ENCODE data around the gene ALG8. TPM values are rescaled to one million over a fixed set of nuclear protein-coding genes. Genes with fewer than 3 reads are reported as not detected.
"Not testable (repeated sequence)": the region's sequence is repeated elsewhere in the genome, so short reads cannot be mapped to it uniquely, and the experiment has no call there.

Gene ALG8
- total RNA-seq, 4 donors from 2014 or later = 26.5 to 43.4 (median 30.8) TPM

- no peaks in the 10 kb centered on the region for H3K4me1 ChIP-seq
- H3K36me3 ChIP-seq = no peaks in the 10 kb centered on the region
- no peak for DNase-seq
- no peaks in the 10 kb centered on the region for H3K9me3 ChIP-seq
- no peak overlapping the region for H3K27ac ChIP-seq
- intact Hi-C loops (cut with DNase I; ENCODE audit: low total_unique reads) = no loop called here
- TF ChIP-seq, protein P1, sequence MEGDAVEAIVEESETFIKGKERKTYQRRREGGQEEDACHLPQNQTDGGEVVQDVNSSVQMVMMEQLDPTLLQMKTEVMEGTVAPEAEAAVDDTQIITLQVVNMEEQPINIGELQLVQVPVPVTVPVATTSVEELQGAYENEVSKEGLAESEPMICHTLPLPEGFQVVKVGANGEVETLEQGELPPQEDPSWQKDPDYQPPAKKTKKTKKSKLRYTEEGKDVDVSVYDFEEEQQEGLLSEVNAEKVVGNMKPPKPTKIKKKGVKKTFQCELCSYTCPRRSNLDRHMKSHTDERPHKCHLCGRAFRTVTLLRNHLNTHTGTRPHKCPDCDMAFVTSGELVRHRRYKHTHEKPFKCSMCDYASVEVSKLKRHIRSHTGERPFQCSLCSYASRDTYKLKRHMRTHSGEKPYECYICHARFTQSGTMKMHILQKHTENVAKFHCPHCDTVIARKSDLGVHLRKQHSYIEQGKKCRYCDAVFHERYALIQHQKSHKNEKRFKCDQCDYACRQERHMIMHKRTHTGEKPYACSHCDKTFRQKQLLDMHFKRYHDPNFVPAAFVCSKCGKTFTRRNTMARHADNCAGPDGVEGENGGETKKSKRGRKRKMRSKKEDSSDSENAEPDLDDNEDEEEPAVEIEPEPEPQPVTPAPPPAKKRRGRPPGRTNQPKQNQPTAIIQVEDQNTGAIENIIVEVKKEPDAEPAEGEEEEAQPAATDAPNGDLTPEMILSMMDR (IDR thresholded peaks at IDR 0.05) = no peak
- TF ChIP-seq POLR2A (IDR thresholded peaks at IDR 0.05) = no peak
- H3K27me3 ChIP-seq = no peaks in the 10 kb centered on the region
- no peak overlapping the region for H3K4me3 ChIP-seq
Measured at GRCh38 chr11:78085972-78086371, 53.5 kb downstream of the ALG8 start.

DNA sequence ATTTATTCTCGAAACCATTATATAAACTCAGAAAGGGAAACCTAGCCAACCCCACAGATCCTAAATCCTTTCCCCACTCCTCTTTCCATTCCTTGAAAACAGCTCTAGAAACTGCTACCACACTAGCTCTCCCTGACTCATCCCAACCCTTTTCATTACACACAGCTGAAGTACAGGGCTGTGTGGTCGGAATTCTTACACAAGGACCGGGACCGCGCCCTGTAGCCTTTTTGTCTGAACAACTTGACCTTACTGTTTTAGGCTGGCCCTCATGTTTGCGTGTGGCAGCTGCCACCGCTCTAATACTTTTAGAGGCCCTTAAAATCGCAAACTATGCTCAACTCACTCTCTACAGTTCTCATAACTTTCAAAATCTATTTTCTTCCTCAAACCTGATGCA lies 54.9 kb downstream of the ALG8 start:
- DNase-seq; H3K9me3 ChIP-seq; H3K27ac ChIP-seq; H3K4me3 ChIP-seq; intact Hi-C loops (cut with DNase I; ENCODE audit: low total_unique reads); H3K27me3 ChIP-seq; H3K4me1 ChIP-seq; H3K36me3 ChIP-seq: not testable (repeated sequence)

DNA sequence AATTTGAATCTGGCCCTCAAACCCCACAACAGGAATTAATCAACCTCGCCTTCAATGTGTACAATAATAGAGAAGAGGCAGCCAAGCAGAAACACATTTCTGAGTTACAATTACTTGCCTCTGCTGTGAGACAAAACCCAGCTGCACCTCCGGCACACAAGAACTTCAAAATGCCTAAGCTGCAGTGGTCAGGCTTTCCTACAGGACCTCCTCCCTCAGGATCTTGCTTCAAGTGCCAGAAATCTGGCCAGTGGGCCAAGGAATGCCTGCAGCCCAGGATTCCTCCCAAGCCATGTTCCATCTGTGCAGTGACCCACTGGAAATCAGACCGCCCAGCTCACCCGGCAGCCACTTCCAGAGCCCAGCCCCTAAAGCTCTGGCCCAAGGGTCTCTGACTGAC lies 56.4 kb downstream of the ALG8 start:
- intact Hi-C loops (cut with DNase I; ENCODE audit: low total_unique reads) = no loop called here
- TF ChIP-seq, protein P1 (IDR thresholded peaks at IDR 0.05) = no peak
- TF ChIP-seq POLR2A (IDR thresholded peaks at IDR 0.05) = no peak
- H3K27me3 ChIP-seq = no peaks in the 10 kb centered on the region
- no peak overlapping the region for H3K27ac ChIP-seq
- H3K4me3 ChIP-seq = no peak overlapping the region
- H3K9me3 ChIP-seq = no peaks in the 10 kb centered on the region
- H3K36me3 ChIP-seq = no peaks in the 10 kb centered on the region
- no peaks in the 10 kb centered on the region for H3K4me1 ChIP-seq
- no peak for DNase-seq

DNA sequence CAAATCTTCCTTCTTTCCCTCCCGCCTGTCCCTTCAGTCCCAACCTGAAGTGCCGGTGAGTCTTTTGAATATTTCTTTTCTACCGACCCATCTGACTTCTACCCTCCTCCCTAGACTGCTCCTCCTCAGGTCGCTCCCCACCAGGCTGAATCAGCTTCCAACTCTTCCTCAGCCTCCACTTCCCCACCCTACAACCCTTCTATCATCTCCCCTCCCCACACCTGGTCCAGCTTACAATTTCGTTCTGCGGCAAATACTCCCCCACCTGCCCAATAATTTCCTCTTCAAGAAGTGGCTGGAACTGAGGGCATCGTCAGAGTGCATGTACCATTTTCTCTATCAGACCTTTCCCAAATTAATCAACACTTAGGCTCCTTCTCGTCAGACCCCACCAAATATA lies 57.3 kb downstream of the ALG8 start:
- intact Hi-C loops (cut with DNase I; ENCODE audit: low total_unique reads) = no loop called here
- no peak overlapping the region for H3K27ac ChIP-seq
- H3K36me3 ChIP-seq = no peaks in the 10 kb centered on the region
- H3K27me3 ChIP-seq = no peaks in the 10 kb centered on the region
- H3K4me3 ChIP-seq = no peak overlapping the region
- H3K9me3 ChIP-seq = no peaks in the 10 kb centered on the region
- no peak for DNase-seq
- TF ChIP-seq, protein P1 (IDR thresholded peaks at IDR 0.05) = no peak
- no peak for TF ChIP-seq POLR2A (IDR thresholded peaks at IDR 0.05)
- no peaks in the 10 kb centered on the region for H3K4me1 ChIP-seq

- H3K36me3 ChIP-seq = no peaks in the 10 kb centered on the region
- H3K4me3 ChIP-seq = no peak overlapping the region
- no peak for DNase-seq
- intact Hi-C loops (cut with DNase I; ENCODE audit: low total_unique reads) = no loop called here
- H3K9me3 ChIP-seq = no peaks in the 10 kb centered on the region
- TF ChIP-seq, protein P1 (IDR thresholded peaks at IDR 0.05) = no peak
- TF ChIP-seq POLR2A (IDR thresholded peaks at IDR 0.05) = no peak
- H3K27me3 ChIP-seq = no peaks in the 10 kb centered on the region
- H3K4me1 ChIP-seq = no peaks in the 10 kb centered on the region
- no peak overlapping the region for H3K27ac ChIP-seq
Measured at GRCh38 chr11:78081583-78081982, 57.8 kb downstream of the ALG8 start.

DNA sequence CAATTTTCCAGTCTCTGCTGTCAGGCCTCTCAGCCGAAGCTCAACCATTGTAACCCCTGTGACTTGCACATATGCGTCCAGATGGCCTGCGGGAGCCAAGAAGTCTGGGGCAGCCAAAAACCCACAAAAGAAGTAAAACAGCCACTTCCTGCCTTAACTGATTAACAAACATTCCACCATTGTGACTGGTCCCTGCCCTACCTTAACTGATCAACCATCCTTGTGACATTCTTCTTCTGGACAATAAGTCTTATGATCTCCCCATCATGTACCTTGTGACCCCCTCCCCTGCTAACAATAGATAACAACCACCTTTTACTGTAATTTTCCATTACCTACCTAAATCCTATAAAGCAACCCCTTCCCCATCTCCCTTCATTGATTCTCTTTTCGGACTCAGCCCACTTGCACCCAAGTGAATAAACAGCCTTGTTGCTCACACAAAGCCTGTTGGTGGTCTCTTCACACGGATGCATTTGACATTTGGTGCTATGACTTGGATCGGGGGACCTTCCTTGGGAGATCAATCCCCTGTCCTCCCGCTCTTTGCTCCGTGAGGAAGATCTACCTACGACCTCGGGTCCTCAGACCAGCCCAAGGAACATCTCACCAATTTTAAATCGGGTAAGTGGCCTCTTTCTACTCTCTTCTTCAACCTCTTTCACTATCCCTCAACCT lies 58.5 kb downstream of the ALG8 start:
- intact Hi-C loops (cut with DNase I; ENCODE audit: low total_unique reads) = no loop called here
- Histone ChIP-seq H3K27me3 (no peaks in the 10 kb centered on the region), H3K4me3 (no peak overlapping the region), H3K36me3 (no peaks in the 10 kb centered on the region), H3K9me3 (no peaks in the 10 kb centered on the region), H3K27ac (no peak overlapping the region), H3K4me1 (no peaks in the 10 kb centered on the region)
- DNase-seq = no peak
- TF ChIP-seq, protein P1 (IDR thresholded peaks at IDR 0.05) = no peak
- no peak for TF ChIP-seq POLR2A (IDR thresholded peaks at IDR 0.05)
